ENCODE results near the gene MYO3B.

Gene MYO3B

GRCh38 chr2:170222842-170223241 lies 44.9 kb downstream of the MYO3B start:
- Histone ChIP-seq H3K9me3 (replicated peaks in 1 of 11) (no peaks in the 10 kb centered on the region), H3K27me3 (no peaks in the 10 kb centered on the region), H3K36me3 (no peaks in the 10 kb centered on the region), H3K4me1 (peaks cover 0 to 19% (median 4%) of the 10 kb centered on the region in 10 experiments; a peak in 6 of 20 replicates), H3K27ac (no peak overlapping the region), H3K9ac (no peak overlapping the region), H3K4me2 (no peak overlapping the region), H3K4me3 (no peak overlapping the region), H4K20me1 (no peaks in the 10 kb centered on the region)
- TF ChIP-seq Cebpa-rat (IDR thresholded peaks at IDR 0.05) = no peak

DNA sequence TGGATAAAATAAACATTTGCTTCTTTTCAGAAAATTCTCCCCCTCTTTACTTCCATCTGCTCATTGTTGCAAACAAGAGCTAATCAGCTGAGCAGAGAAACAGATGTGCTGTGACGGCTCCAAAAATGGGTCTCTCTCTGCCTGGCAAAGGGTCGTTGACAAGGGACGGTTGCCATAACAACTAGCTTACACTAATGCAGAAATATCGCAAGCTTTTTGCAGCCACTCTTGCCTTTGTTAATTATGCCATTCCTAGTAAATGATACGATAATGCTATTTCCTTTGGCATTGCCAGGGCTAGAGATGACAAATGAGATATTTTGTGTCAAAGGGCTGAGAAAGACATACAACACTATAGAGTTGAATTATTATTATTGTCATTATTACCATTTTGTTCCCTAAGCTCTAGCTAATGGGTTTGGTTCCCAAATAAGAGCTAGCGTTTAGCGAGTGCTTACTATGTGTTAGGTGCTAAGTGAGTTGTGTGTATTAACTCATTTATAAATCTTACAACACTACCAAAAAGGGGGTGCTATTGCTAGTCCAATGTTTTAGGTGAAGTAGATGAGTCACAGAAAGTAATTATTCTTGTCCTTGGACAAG lies 46.8 kb downstream of the MYO3B start:
- Histone ChIP-seq H3K27ac (no peak overlapping the region), H3K4me1 (peaks cover 0 to 21% (median 4%) of the 10 kb centered on the region in 10 experiments; a peak in 6 of 20 replicates), H3K36me3 (no peaks in the 10 kb centered on the region), H3K4me2 (no peak overlapping the region), H3K9ac (no peak overlapping the region), H4K20me1 (no peaks in the 10 kb centered on the region), H3K9me3 (replicated peaks in 1 of 11) (no peaks in the 10 kb centered on the region), H3K27me3 (no peaks in the 10 kb centered on the region), H3K4me3 (no peak overlapping the region)
- no peak for TF ChIP-seq Cebpa-rat (IDR thresholded peaks at IDR 0.05)

DNA sequence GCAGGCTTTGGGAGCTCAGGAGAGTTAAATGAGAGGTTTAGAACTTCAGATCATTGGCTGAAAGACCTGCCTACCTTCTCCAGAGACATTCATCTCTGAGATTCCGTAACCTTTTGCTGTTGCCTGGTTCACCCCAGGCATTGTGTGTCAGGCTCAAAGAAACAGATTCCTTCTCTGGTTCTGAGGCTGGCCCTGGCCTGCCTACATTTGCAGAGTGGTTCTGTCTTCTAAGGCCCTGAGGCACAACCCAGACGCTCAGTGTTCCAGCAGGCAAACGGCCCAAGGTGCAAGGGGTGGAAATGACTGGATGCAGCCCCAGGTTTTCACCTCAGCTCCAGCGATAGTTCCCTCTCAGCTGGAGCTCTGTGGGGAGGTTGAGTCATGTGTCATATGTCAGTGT lies 48.3 kb downstream of the MYO3B start:
- Histone ChIP-seq H4K20me1 (no peaks in the 10 kb centered on the region), H3K9me3 (replicated peaks in 1 of 11) (no peaks in the 10 kb centered on the region), H3K4me1 (peaks cover 0 to 19% (median 4%) of the 10 kb centered on the region in 10 experiments; a peak in 6 of 20 replicates), H3K27ac (no peak overlapping the region), H3K27me3 (no peaks in the 10 kb centered on the region), H3K36me3 (no peaks in the 10 kb centered on the region), H3K4me2 (no peak overlapping the region), H3K9ac (no peak overlapping the region), H3K4me3 (no peak overlapping the region)
- no peak for TF ChIP-seq Cebpa-rat (IDR thresholded peaks at IDR 0.05)

- no peak for TF ChIP-seq Cebpa-rat (IDR thresholded peaks at IDR 0.05)
- no peak overlapping the region for H3K9ac ChIP-seq
- no peaks in the 10 kb centered on the region for H4K20me1 ChIP-seq
- H3K4me3 ChIP-seq = no peak overlapping the region
- H3K27ac ChIP-seq = no peak overlapping the region
- no peaks in the 10 kb centered on the region for H3K27me3 ChIP-seq
- peaks cover 0 to 13% (median 0%) of the 10 kb centered on the region in 10 experiments; a peak in 1 of 20 replicates for H3K4me1 ChIP-seq
- no peaks in the 10 kb centered on the region for H3K9me3 ChIP-seq (replicated peaks in 1 of 11)
- no peaks in the 10 kb centered on the region for H3K36me3 ChIP-seq
- peak overlapping the region in 2 of 11 experiments; percentile 18; a peak in 2 of 22 replicates for H3K4me2 ChIP-seq
Measured at GRCh38 chr2:170227507-170227947, 49.6 kb downstream of the MYO3B start.

DNA sequence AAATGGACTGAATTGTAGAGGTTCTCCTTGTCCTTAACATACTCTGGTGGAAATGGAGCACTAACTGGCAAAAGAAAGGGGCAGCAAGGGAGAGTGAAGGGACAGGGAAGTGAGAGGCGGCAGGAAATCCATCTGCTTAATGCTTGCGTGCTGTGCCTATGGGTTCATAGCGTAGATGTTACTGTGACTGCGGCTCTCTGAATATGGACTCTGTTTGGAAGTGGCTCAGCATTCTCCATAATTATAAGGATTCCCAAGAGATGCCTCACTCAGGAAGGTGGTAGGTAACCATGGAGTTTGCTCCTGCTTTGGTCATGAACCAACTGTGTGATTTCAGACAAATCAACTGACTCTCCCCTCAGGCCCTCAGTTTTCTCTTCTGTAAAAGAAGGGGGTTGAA lies 50.0 kb downstream of the MYO3B start:
- Histone ChIP-seq H3K9me3 (replicated peaks in 1 of 11) (no peaks in the 10 kb centered on the region), H3K4me3 (no peak overlapping the region), H3K4me1 (0 out of 20 replicates have a peak, but pooled peaks cover 0 to 13% (median 0%) of the 10 kb centered on the region in 10 experiments), H3K27me3 (no peaks in the 10 kb centered on the region), H3K27ac (no peak overlapping the region), H3K9ac (no peak overlapping the region), H3K36me3 (no peaks in the 10 kb centered on the region), H3K4me2 (peak overlapping the region in 1 of 11 experiments; percentile 18; a peak in 2 of 22 replicates), H4K20me1 (no peaks in the 10 kb centered on the region)
- TF ChIP-seq Cebpa-rat (IDR thresholded peaks at IDR 0.05) = no peak

DNA sequence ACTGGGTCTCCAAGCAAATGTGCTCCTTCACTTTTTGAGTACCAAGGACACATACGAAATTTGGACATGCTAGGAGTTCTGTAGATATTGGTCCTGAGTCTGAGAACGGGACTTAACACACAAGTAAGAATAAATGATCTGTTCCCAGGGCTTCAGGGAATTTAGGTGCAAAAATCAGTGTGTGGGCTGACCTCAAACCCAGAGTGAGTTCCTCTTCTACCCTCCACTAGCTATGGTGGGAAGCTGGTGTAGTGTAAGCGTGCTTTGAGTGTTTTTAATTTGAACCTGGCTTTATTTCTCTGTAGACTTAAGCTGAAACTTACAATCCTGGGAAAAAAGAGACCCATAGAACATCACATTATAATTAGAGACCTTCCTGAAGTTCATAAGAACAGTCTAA lies 50.5 kb downstream of the MYO3B start:
- Histone ChIP-seq H3K36me3 (no peaks in the 10 kb centered on the region), H3K27me3 (no peaks in the 10 kb centered on the region), H3K4me2 (no peak overlapping the region), H3K4me3 (no peak overlapping the region), H3K4me1 (0 out of 20 replicates have a peak, but pooled peaks cover 0 to 13% (median 0%) of the 10 kb centered on the region in 10 experiments), H3K9me3 (replicated peaks in 1 of 11) (no peaks in the 10 kb centered on the region), H3K9ac (no peak overlapping the region), H4K20me1 (no peaks in the 10 kb centered on the region), H3K27ac (no peak overlapping the region)
- TF ChIP-seq Cebpa-rat (IDR thresholded peaks at IDR 0.05) = no peak

DNA sequence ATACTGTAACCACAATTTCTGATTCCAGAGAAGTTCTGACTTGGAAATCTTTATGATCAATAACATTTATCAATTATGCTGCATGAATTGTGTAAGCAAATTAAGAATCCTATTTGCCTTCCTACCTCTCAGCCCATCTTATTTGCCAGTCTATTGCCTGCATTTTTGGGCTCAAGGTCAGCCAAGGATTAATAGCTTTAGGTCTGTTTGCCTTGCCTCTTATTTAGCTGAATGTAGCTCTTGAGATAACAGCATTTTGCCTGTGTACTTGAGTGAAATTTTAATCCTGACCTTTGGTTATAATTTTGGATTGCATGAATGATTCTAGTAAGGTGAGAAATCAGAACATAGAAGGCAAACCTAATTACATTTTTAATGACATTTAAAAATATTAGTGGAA lies 51.2 kb downstream of the MYO3B start:
- H3K9ac ChIP-seq = no peak overlapping the region
- no peak overlapping the region for H3K4me2 ChIP-seq
- H3K4me3 ChIP-seq = no peak overlapping the region
- H3K36me3 ChIP-seq = no peaks in the 10 kb centered on the region
- no peaks in the 10 kb centered on the region for H3K27me3 ChIP-seq
- no peaks in the 10 kb centered on the region for H3K9me3 ChIP-seq (replicated peaks in 1 of 11)
- TF ChIP-seq Cebpa-rat (IDR thresholded peaks at IDR 0.05) = no peak
- 0 out of 20 replicates have a peak, but pooled peaks cover 0 to 13% (median 0%) of the 10 kb centered on the region in 10 experiments for H3K4me1 ChIP-seq
- no peak overlapping the region for H3K27ac ChIP-seq
- no peaks in the 10 kb centered on the region for H4K20me1 ChIP-seq

DNA sequence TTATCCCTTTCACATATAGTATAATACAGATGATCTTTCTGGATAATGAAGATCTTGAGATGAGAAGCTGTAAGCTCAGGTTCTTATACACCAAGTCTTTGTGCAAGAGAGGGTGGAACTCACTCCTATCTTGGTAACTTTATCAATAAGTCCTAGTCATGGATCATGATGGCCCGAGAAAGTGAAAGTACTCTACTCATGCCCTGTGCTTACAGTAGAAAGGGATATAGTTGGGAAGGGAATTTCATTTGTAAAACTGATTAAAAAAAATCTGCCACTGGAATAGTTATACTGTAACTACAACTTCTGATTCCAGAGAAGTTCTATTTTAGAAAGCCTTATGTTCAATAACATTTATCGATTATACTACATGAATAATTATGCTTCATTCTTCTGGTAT lies 51.8 kb downstream of the MYO3B start:
- Histone ChIP-seq H3K9ac (no peak overlapping the region), H3K27me3 (no peaks in the 10 kb centered on the region), H3K4me2 (no peak overlapping the region), H3K4me1 (0 out of 20 replicates have a peak, but pooled peaks cover 0 to 13% (median 0%) of the 10 kb centered on the region in 10 experiments), H3K9me3 (replicated peaks in 1 of 11) (no peaks in the 10 kb centered on the region), H4K20me1 (no peaks in the 10 kb centered on the region), H3K27ac (no peak overlapping the region), H3K36me3 (no peaks in the 10 kb centered on the region), H3K4me3 (no peak overlapping the region)
- no peak for TF ChIP-seq Cebpa-rat (IDR thresholded peaks at IDR 0.05)

DNA sequence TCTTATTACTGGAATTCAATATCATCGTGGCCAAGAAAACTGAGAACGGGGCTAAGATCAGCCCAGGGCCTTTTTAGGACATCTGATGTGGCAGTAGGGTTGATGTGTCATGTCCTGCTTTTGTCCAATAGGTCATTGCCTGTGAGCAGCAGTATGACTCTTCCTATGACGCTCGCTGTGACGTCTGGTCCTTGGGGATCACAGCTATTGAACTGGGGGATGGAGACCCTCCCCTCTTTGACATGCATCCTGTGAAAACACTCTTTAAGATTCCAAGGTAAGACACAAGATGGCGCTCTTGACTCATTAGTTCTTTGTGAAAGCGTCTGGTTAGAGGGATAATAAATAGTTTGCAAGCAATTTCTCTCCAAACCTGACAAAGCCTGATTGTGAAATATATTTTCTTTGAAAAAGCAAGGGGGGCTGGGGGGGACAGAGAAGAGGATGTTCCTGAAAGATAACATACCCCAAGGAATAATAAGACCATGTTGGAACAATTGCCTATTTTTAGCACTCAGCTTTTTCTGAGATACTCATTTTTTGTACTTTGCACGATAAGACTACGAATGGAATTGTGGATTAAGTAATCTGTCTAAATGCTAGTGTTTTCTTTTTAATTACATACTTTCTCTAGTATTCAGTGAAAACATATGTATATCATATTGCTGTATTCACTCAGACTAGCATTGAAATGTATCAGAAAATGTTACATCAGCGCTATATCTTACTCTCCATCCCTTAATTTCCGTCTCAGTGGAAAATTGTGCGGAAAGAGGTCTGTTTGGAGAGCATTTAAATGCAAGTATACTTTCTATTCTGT lies 58.1 kb downstream of the MYO3B start:
- H4K20me1 ChIP-seq = no peaks in the 10 kb centered on the region
- H3K4me1 ChIP-seq = no peaks in the 10 kb centered on the region
- H3K9me3 ChIP-seq (replicated peaks in 1 of 11) = no peaks in the 10 kb centered on the region
- H3K4me2 ChIP-seq = no peak overlapping the region
- H3K4me3 ChIP-seq = no peak overlapping the region
- no peaks in the 10 kb centered on the region for H3K36me3 ChIP-seq
- no peak overlapping the region for H3K27ac ChIP-seq
- H3K27me3 ChIP-seq = no peaks in the 10 kb centered on the region
- no peak overlapping the region for H3K9ac ChIP-seq
- no peak for TF ChIP-seq Cebpa-rat (IDR thresholded peaks at IDR 0.05)
